ENCODE results near the gene CSRNP3.

CSRNP3 gene, protein sequence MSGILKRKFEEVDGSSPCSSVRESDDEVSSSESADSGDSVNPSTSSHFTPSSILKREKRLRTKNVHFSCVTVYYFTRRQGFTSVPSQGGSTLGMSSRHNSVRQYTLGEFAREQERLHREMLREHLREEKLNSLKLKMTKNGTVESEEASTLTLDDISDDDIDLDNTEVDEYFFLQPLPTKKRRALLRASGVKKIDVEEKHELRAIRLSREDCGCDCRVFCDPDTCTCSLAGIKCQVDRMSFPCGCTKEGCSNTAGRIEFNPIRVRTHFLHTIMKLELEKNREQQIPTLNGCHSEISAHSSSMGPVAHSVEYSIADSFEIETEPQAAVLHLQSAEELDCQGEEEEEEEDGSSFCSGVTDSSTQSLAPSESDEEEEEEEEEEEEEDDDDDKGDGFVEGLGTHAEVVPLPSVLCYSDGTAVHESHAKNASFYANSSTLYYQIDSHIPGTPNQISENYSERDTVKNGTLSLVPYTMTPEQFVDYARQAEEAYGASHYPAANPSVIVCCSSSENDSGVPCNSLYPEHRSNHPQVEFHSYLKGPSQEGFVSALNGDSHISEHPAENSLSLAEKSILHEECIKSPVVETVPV

DNA sequence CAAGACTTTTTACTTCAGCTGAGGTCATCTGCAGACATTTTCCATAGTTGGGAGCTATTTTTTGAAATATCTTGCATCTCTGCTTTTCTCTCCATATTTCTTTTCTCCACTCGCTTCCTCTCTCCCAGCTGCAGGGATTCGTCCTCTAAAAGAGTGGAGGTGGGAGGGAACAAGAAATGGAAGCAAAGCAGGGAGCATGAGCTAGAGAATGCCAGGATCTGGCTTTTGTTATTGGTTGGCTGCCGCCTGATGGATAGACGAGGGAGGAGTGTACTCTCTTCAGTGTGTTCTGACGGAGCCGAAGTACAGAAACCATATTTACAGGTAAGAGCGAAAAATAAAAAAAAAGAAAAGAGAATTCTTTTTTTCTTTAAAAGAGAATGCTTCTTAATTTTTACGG, at the start of gene CSRNP3:
CSRNP3 (plus strand) TSS at position 282 of the 400 bp plus-strand sequence. CDS start 125,368 bp downstream, outside the sequence.
- peak within 1 kb of the TSS; percentile 86 for H3K27ac Mint-ChIP-seq
- no peaks in the 10 kb centered on the region for H3K27me3 Mint-ChIP-seq (ENCODE audit: low read depth, poor library complexity)
- peak within 1 kb of the TSS; percentile 98 for H3K4me3 Mint-ChIP-seq
- H3K36me3 Mint-ChIP-seq (ENCODE audit: low read depth): no peaks in the 10 kb centered on the region
- no peaks in the 10 kb centered on the region for H3K9me3 Mint-ChIP-seq
- TF ChIP-seq, protein P1, sequence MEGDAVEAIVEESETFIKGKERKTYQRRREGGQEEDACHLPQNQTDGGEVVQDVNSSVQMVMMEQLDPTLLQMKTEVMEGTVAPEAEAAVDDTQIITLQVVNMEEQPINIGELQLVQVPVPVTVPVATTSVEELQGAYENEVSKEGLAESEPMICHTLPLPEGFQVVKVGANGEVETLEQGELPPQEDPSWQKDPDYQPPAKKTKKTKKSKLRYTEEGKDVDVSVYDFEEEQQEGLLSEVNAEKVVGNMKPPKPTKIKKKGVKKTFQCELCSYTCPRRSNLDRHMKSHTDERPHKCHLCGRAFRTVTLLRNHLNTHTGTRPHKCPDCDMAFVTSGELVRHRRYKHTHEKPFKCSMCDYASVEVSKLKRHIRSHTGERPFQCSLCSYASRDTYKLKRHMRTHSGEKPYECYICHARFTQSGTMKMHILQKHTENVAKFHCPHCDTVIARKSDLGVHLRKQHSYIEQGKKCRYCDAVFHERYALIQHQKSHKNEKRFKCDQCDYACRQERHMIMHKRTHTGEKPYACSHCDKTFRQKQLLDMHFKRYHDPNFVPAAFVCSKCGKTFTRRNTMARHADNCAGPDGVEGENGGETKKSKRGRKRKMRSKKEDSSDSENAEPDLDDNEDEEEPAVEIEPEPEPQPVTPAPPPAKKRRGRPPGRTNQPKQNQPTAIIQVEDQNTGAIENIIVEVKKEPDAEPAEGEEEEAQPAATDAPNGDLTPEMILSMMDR (IDR thresholded peaks at IDR 0.05): no peak
- DNase-seq: peak; percentile 57
- H3K4me1 Mint-ChIP-seq: peaks cover 43% of the 10 kb centered on the region

DNA sequence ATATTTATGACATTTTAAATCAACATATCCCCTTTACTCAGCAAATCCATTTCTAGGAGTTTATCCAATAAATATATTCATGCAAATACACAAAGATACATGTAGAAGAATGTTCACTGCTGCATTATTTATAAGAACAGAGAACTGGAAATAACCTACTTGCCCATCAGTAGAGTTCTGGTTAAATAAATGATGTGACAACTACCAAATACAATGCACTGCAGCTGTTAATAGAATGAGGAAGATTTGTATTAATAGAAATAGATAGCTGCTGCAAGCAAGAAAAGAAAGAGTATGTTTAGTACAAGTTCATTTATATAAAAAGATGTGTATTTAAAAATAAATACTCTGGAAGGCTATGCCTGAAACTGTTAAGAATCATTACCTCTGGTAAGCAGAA, 49.3 kb upstream of the CSRNP3 start:
- TF ChIP-seq, protein P1 (IDR thresholded peaks at IDR 0.05): no peak
- H3K27me3 Mint-ChIP-seq (ENCODE audit: low read depth, poor library complexity): no peaks in the 10 kb centered on the region
- no peak for DNase-seq
- no peaks in the 10 kb centered on the region for H3K4me1 Mint-ChIP-seq
- peaks cover 53% of the 10 kb centered on the region for H3K9me3 Mint-ChIP-seq
- H3K27ac Mint-ChIP-seq: no peak overlapping the region
- no peak overlapping the region for H3K4me3 Mint-ChIP-seq
- peaks cover 32% of the 10 kb centered on the region for H3K36me3 Mint-ChIP-seq (ENCODE audit: low read depth)

DNA sequence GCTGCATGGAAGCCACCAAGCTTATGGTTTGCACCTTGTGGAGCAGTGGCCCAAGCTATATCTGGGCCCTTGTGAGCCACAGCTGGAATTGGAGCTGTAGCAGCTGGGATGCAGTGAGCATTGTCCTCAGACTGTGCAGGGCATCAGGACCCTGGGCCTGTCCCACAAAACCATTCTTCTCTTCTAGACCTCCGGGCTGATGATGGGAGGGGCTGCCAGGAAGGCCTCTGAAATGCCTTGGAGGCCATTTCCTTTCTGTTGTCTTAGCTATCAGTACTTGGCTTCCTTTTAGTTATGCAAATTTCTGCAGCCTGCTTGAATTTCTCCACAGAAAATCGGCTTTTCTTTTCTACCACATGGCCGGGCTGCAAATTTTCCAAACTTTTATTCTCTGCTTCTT, 46.4 kb upstream of the CSRNP3 start:
- Mint-ChIP-seq H3K4me3 (no peak overlapping the region), H3K27me3 (ENCODE audit: low read depth, poor library complexity) (no peaks in the 10 kb centered on the region), H3K36me3 (ENCODE audit: low read depth) (peaks cover 8% of the 10 kb centered on the region), H3K4me1 (no peaks in the 10 kb centered on the region), H3K27ac (no peak overlapping the region), H3K9me3 (peaks cover 26% of the 10 kb centered on the region)
- TF ChIP-seq, protein P1 (IDR thresholded peaks at IDR 0.05): no peak
- DNase-seq: no peak

DNA sequence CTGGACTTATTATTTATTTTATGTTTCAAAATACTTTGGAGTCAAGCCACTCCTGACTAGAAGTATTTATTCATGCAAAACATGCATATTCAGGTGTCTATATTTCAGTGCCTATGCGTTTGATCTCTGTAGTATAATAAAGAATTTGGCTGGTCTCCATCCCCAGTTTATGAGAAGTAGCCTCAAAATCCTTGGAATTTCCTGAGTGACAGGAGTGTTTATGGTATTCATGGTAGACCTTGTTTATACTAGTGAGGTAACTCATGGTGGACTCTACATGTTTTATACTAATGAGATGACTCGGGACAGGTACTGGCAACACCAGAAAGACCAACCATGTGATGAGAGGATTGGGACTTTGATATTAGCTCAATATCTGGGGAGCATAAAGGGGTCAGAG, 43.9 kb upstream of the CSRNP3 start:
- no peaks in the 10 kb centered on the region for H3K27me3 Mint-ChIP-seq (ENCODE audit: low read depth, poor library complexity)
- H3K4me1 Mint-ChIP-seq: no peaks in the 10 kb centered on the region
- H3K27ac Mint-ChIP-seq: no peak overlapping the region
- no peak overlapping the region for H3K4me3 Mint-ChIP-seq
- no peak for DNase-seq
- H3K9me3 Mint-ChIP-seq: peaks cover 26% of the 10 kb centered on the region
- peaks cover 7% of the 10 kb centered on the region for H3K36me3 Mint-ChIP-seq (ENCODE audit: low read depth)
- TF ChIP-seq, protein P1 (IDR thresholded peaks at IDR 0.05): no peak

DNA sequence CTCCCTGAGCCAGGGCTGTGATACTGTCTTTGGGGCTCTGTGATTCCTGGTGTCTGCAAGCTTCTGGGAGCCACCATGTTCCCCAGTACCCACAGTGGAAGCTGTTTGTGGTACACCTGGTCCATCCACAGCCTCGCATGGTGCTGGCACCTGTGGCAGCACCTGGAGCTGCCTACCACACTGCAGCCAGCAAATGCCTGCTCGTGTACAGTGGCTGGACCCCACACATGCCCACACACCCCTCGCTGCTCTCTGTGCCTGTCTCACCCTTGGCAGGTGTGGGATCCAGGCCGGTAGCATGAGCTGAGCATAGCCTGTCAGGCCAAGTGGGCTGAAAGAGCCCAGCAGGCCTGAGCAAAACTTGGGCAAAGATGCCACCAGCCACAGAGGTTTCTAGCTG, 41.8 kb upstream of the CSRNP3 start:
- Mint-ChIP-seq H3K27ac (no peak overlapping the region), H3K36me3 (ENCODE audit: low read depth) (peaks cover 7% of the 10 kb centered on the region), H3K4me3 (no peak overlapping the region), H3K27me3 (ENCODE audit: low read depth, poor library complexity) (no peaks in the 10 kb centered on the region), H3K9me3 (peaks cover 13% of the 10 kb centered on the region), H3K4me1 (no peaks in the 10 kb centered on the region)
- DNase-seq: no peak
- TF ChIP-seq, protein P1 (IDR thresholded peaks at IDR 0.05): no peak

Data from nephron progenitor cell (in vitro differentiated cells).